CD4-positive, CD25-positive, alpha-beta regulatory T cell (primary cell): ENCODE results near the gene POU2F3. TPM values are rescaled to one million over a fixed set of nuclear protein-coding genes. Genes with fewer than 3 reads are reported as not detected.

Source experiments
- ATAC-seq, 2 donors: fragments of 150-1000 bp; cut with Tn5 transposase; one replicate each; pipeline ENCODE4 v1.10.0; 2021; ENCODE audit warnings: low read depth in 2 of 2, moderate number of reproducible peaks in 2 of 2, moderate library complexity in 1 of 2
- DNase-seq, 3 donors: peaks; one replicate each; pipeline versions ENCODE4 v3.0.0 to v3.0.0-alpha.2; 2012 to 2022; ENCODE audit warnings: mixed read lengths in 1 of 3
- H3K27ac ChIP-seq: one replicate; pipeline ENCODE4 v1.7.0; 2013; ENCODE audit warnings: mild to moderate bottlenecking, low read length; ENCODE audit not compliant: insufficient read depth, poor library complexity, severe bottlenecking
- H3K27me3 ChIP-seq: one replicate; pipeline ENCODE4 v1.7.0; 2013; ENCODE audit warnings: low read length; ENCODE audit not compliant: control insufficient read depth, insufficient read depth
- H3K36me3 ChIP-seq: one replicate; pipeline ENCODE4 v1.7.0; 2013; ENCODE audit warnings: mild to moderate bottlenecking, low read length, moderate library complexity; ENCODE audit not compliant: control insufficient read depth, insufficient read depth
- H3K4me1 ChIP-seq: 2 replicates; pipeline ENCODE4 v1.7.0; 2013; ENCODE audit warnings: mild to moderate bottlenecking, low read length; ENCODE audit not compliant: insufficient read depth, control insufficient read depth, poor library complexity, severe bottlenecking
- H3K4me3 ChIP-seq: one replicate; pipeline ENCODE4 v1.7.0; 2013; ENCODE audit warnings: low read depth, mild to moderate bottlenecking, low read length, moderate library complexity
- H3K9me3 ChIP-seq, 2 experiments: 1 replicate in 1 of 2; 2 replicates in 1 of 2; pipeline ENCODE4 v1.7.0; 2013; ENCODE audit warnings: low read length in 2 of 2, mild to moderate bottlenecking in 1 of 2, moderate library complexity in 1 of 2; ENCODE audit not compliant: control insufficient read depth in 2 of 2
- H3K27ac Mint-ChIP-seq, 3 donors: one replicate each; pipeline ENCODE4 v1.8.0; 2020 to 2022; ENCODE audit warnings: mild to moderate bottlenecking in 3 of 3, mixed read lengths in 3 of 3, moderate library complexity in 2 of 3
- H3K27me3 Mint-ChIP-seq: one replicate; pipeline ENCODE4 v1.8.0; 2022; ENCODE audit warnings: mild to moderate bottlenecking, mixed read lengths
- H3K36me3 Mint-ChIP-seq: one replicate; pipeline ENCODE4 v1.8.0; 2020; ENCODE audit warnings: mixed read lengths
- H3K4me1 Mint-ChIP-seq, 4 donors: one replicate each; pipeline ENCODE4 v1.8.0; 2020 to 2022; ENCODE audit warnings: mixed read lengths in 4 of 4, mild to moderate bottlenecking in 1 of 4
- H3K4me3 Mint-ChIP-seq, 4 donors: one replicate each; pipeline ENCODE4 v1.8.0; 2020 to 2022; ENCODE audit warnings: mild to moderate bottlenecking in 4 of 4, mixed read lengths in 4 of 4, moderate library complexity in 3 of 4
- H3K9me3 Mint-ChIP-seq, 7 donors: one replicate each; pipeline ENCODE4 v1.8.0; 2020 to 2022; ENCODE audit warnings: mixed read lengths in 7 of 7, mild to moderate bottlenecking in 3 of 7, moderate library complexity in 2 of 7
- polyA plus RNA-seq, 4 donors: library from polyadenylated mRNA; unstranded; fragments of 300-500 nt; fragmentation: Illumina TruSeq; gene quantifications; one replicate each; pipeline ENCODE4 v1.2.3, GENCODE V29; 2021
- total RNA-seq: library from RNA; stranded (reverse); gene quantifications from one replicate; pipeline ENCODE4 v1.2.3, GENCODE V29; 2022

POU2F3 gene
- total and polyA plus RNA-seq, 5 donors from 2014 or later = not detected

DNA sequence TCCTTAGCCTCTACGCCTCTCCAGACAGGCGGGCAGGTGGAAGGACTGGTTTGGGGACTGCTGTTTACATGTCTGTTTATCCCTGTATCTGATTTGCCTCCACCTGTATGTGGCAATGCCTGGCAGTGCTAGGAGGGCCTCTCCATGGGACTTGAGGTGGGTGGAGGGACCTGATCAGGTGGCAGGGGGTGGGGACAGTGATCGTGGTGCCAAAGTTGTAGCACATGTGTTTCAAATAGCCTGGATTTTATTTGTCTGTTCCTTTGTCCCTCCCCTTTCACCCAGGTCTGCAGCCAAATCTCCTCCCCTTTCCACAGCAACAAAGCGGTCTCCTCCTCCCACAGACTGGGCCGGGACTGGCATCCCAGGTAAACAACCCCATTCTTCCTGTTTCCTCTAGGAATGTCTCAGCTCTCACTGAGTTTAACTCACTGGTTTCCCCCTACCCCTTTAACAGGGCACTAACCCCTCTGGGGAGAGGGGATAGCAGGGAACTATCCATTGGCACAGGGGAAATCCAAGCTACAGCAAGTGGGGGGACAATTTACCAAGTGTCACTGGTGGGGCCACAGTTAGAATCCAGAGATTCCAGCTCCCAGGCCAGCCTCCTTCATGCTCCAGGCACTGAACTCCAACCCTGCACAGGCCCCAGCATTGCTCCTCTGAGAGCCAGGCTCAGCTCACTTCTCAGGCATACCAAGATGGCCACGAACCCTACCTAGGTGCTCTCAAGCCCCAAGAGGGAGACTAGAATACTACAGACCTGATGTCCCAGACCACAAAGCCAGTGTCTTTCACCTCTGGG lies 62.3 kb downstream of the POU2F3 start:
- Histone ChIP-seq H3K27me3 (no peaks in the 10 kb centered on the region), H3K4me1 (no peaks in the 10 kb centered on the region), H3K4me3 (no peak overlapping the region), H3K9me3 (no peaks in the 10 kb centered on the region), H3K36me3 (no peaks in the 10 kb centered on the region), H3K27ac (no peak overlapping the region)
- peaks cover 0 to 2% (median 0%) of the 10 kb centered on the region in 7 donors for H3K9me3 Mint-ChIP-seq
- H3K4me1 Mint-ChIP-seq = no peaks in the 10 kb centered on the region
- DNase-seq = no peak
- no peaks in the 10 kb centered on the region for H3K36me3 Mint-ChIP-seq
- H3K4me3 Mint-ChIP-seq = no peak overlapping the region
- H3K27ac Mint-ChIP-seq = no peak overlapping the region
- peaks cover 26% of the 10 kb centered on the region for H3K27me3 Mint-ChIP-seq
- no peak for ATAC-seq

DNA sequence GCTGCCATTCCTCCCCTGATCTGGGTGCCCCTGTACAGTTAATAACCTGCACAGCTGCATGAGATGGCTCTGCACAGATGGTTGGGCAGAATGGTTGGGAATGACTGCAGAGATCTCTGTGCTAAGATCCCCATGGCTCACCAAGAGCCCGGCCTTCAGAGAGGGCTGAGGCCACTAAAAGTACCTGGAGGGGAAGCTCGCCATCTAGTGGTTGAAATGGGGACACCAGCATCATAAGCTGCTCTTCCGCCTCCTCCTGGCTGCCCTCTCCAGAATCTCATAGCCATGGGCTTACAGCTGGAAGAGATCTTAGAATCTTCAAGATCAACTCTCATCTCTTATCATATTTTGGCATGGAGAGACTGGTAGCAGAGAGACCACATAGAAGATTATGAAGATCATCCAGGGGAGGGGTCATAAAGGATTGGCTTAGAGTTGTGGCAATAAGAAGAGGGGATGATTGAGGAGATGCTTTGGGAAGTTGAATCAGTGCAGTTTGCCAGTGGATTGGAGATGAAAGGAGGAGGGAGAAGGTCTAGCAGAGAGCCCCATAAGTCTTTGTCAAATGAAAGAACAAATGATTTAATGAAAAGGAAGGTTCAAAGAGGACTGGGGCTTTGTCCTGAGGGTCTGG lies 63.2 kb downstream of the POU2F3 start:
- peaks cover 19% of the 10 kb centered on the region for H3K27me3 Mint-ChIP-seq
- Histone ChIP-seq H3K27me3 (no peaks in the 10 kb centered on the region), H3K36me3 (no peaks in the 10 kb centered on the region), H3K27ac (no peak overlapping the region), H3K4me1 (no peaks in the 10 kb centered on the region), H3K9me3 (no peaks in the 10 kb centered on the region), H3K4me3 (no peak overlapping the region)
- DNase-seq (peak; percentile 5 to 74 (median 38)), ATAC-seq (peak; percentile 39 to 59)
- no peaks in the 10 kb centered on the region for H3K36me3 Mint-ChIP-seq
- H3K9me3 Mint-ChIP-seq = peaks cover 0 to 1% (median 0%) of the 10 kb centered on the region in 7 donors
- H3K27ac Mint-ChIP-seq = no peak overlapping the region
- no peak overlapping the region for H3K4me3 Mint-ChIP-seq
- H3K4me1 Mint-ChIP-seq = no peaks in the 10 kb centered on the region

DNA sequence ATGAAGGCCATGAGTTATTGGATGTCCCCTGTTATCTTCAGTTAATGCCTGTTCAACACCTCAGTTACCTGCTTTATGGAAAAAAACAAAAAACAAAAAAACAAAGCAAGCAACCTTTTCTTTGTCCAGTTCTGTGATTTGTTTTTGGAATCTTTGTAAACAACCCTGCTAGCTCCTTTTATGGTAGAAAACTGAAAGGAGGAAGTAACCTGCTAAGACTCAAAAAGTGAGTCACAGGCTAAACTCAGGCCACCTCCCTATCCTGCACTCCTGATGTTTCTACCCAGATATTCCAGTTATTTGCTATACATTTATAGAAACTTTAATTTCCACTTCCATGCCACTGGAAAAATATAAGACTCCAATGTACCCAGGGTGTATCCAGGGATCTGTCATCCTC lies 64.6 kb downstream of the POU2F3 start:
- Mint-ChIP-seq H3K27me3 (peaks cover 9% of the 10 kb centered on the region), H3K9me3 (no peaks in the 10 kb centered on the region), H3K4me1 (no peaks in the 10 kb centered on the region), H3K27ac (no peak overlapping the region), H3K36me3 (no peaks in the 10 kb centered on the region), H3K4me3 (no peak overlapping the region)
- Histone ChIP-seq H3K4me1 (no peaks in the 10 kb centered on the region), H3K4me3 (no peak overlapping the region), H3K9me3 (no peaks in the 10 kb centered on the region), H3K36me3 (no peaks in the 10 kb centered on the region), H3K27ac (no peak overlapping the region), H3K27me3 (no peaks in the 10 kb centered on the region)
- DNase-seq = no peak
- no peak for ATAC-seq

DNA sequence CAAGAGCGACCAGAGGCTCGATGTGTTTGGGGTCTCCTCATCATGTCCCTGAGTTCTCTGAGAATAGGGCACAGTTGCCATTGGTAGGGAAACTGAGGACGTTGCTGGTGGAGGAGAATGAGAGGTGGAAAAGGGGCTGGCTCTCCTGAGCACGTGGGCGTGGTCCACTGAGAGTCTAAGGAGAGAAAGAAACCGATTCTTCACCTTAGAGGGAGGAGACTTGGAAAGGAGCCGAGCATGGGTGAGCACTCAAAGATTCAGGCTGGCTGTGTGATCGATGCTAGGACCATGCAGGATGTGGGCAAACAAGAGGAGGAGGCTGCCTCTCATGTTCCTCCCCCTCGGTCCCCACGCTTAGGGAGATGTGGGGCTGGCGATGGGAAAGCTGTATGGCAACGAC lies 65.3 kb downstream of the POU2F3 start:
- Mint-ChIP-seq H3K9me3 (no peaks in the 10 kb centered on the region), H3K27ac (no peak overlapping the region), H3K4me1 (no peaks in the 10 kb centered on the region), H3K4me3 (no peak overlapping the region), H3K27me3 (peaks cover 9% of the 10 kb centered on the region), H3K36me3 (no peaks in the 10 kb centered on the region)
- ATAC-seq = no peak
- Histone ChIP-seq H3K36me3 (no peaks in the 10 kb centered on the region), H3K27me3 (peaks cover 2% of the 10 kb centered on the region), H3K4me1 (no peaks in the 10 kb centered on the region), H3K4me3 (no peak overlapping the region), H3K27ac (no peak overlapping the region), H3K9me3 (no peaks in the 10 kb centered on the region)
- DNase-seq = no peak

DNA sequence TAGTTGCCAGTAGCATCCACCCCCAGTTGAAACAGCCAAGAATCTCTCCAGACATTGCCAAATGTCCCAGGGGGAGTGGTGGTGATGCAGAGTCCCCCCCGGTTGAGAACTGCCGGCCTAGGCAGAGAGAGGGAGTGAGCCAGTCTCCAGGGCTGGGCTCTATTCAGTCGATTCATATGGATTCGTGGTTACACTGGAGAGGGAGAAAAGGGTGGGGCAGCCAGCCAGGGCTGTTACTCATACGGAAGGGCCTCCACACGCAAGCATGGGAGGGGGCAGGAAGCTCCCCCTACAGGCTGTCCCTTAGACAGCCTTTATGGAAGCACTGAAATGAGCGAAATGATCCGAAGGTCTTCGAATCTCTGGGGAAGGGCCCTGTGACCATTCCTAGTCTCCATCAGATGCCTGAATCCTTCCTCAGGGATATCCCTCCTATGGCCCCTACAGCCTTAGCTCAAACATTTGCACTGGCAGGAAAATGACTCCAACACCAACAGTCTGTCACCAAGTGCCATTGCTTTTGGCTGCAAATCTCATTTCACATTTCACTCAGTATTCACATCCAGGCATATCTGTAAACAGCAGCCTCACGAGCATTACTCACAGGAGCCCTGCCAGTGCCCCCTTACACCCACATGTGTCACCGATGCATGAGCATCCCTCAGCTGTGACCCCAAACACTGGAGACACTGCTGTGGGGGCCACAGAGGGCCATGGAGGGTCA lies 66.7 kb downstream of the POU2F3 start:
- no peaks in the 10 kb centered on the region for H3K36me3 ChIP-seq
- no peaks in the 10 kb centered on the region for H3K4me1 ChIP-seq
- Mint-ChIP-seq H3K9me3 (no peaks in the 10 kb centered on the region), H3K4me3 (no peak overlapping the region), H3K27ac (no peak overlapping the region), H3K36me3 (no peaks in the 10 kb centered on the region), H3K4me1 (no peaks in the 10 kb centered on the region), H3K27me3 (peaks cover 9% of the 10 kb centered on the region)
- H3K9me3 ChIP-seq = no peaks in the 10 kb centered on the region
- peaks cover 4% of the 10 kb centered on the region for H3K27me3 ChIP-seq
- H3K27ac ChIP-seq = no peak overlapping the region
- DNase-seq = no peak
- no peak overlapping the region for H3K4me3 ChIP-seq
- ATAC-seq = no peak

DNA sequence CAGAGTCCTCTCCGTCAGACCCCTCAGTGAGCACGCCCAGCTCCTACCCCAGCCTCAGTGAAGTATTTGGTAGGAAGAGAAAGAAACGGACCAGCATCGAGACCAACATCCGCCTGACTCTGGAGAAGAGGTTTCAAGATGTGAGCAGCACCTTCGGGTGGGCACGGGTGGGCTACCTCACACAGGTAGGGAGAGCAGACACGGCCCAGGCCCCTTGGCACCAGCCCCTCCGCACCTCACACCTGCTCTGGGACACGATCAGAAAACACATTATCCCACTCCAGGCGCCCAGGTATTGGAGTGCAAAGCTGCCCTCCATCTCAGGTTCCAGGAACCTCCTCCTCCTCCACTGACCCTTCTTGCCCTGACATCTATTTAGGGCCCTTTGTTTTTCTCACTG lies 67.5 kb downstream of the POU2F3 start:
- H3K4me1 Mint-ChIP-seq = no peaks in the 10 kb centered on the region
- no peaks in the 10 kb centered on the region for H3K9me3 ChIP-seq
- no peaks in the 10 kb centered on the region for H3K9me3 Mint-ChIP-seq

DNA sequence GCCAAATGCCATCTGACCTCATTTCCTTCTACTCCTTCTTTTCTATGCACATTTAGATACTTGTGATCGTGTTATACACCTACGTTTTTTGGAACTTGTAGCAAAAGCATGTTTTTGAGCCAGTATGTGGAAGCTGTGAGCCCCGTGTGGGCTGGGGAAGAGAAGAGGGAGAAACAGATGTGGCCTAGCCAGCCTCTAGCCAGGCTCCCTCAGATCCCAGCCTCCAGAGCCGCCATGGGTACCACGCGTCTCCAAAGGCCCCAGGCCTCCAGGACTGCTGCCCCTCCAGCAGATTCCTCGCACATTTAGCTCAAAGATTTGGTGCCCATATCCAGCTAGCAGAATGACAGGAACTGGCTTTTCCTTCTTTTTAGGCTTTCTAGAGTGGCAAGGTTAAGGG lies 68.1 kb downstream of the POU2F3 start:
- H3K27me3 ChIP-seq = peaks cover 5% of the 10 kb centered on the region
- no peak overlapping the region for H3K27ac Mint-ChIP-seq
- no peak overlapping the region for H3K27ac ChIP-seq
- H3K9me3 Mint-ChIP-seq = peaks cover 0 to 1% (median 0%) of the 10 kb centered on the region in 7 donors
- peaks cover 10% of the 10 kb centered on the region for H3K27me3 Mint-ChIP-seq
- no peaks in the 10 kb centered on the region for H3K9me3 ChIP-seq
- H3K36me3 Mint-ChIP-seq = no peaks in the 10 kb centered on the region
- H3K36me3 ChIP-seq = no peaks in the 10 kb centered on the region
- H3K4me1 Mint-ChIP-seq = no peaks in the 10 kb centered on the region
- H3K4me3 ChIP-seq = no peak overlapping the region
- no peak for DNase-seq
- no peak for ATAC-seq
- no peaks in the 10 kb centered on the region for H3K4me1 ChIP-seq
- H3K4me3 Mint-ChIP-seq = no peak overlapping the region

More for the DNA sequence above, 67.5 kb downstream of the POU2F3 start:
- no peak overlapping the region for H3K4me3 Mint-ChIP-seq
- no peak for DNase-seq
- Histone ChIP-seq H3K27me3 (peaks cover 5% of the 10 kb centered on the region), H3K27ac (no peak overlapping the region), H3K4me1 (no peaks in the 10 kb centered on the region), H3K36me3 (no peaks in the 10 kb centered on the region), H3K4me3 (no peak overlapping the region)
- no peak overlapping the region for H3K27ac Mint-ChIP-seq
- ATAC-seq = no peak
- H3K36me3 Mint-ChIP-seq = no peaks in the 10 kb centered on the region
- peaks cover 9% of the 10 kb centered on the region for H3K27me3 Mint-ChIP-seq
